Activated CD8-positive, alpha-beta memory T cell treated with anti-CD3 and anti-CD28 coated beads, Interleukin-2, amount 50 U/mL, for 4 hours (primary cell): Measurements from ENCODE around the gene TMEM135.
"Not testable (repeated sequence)": the region's sequence is repeated elsewhere in the genome, so short reads cannot be mapped to it uniquely, and the experiment has no call there.

Experiments used
- DNase-seq: peaks from one replicate; pipeline ENCODE4 v3.0.0-alpha.2; 2020

TMEM135 gene

GRCh38 chr11:87081358-87081757 lies 43.6 kb downstream of the TMEM135 start:
- DNase-seq, result no peak

GRCh38 chr11:87082590-87082989 lies 44.9 kb downstream of the TMEM135 start:
- no peak for DNase-seq

GRCh38 chr11:87083029-87083428 lies 45.3 kb downstream of the TMEM135 start:
- no peak for DNase-seq

- no peak for DNase-seq
Observed at GRCh38 chr11:87092159-87092558, 54.4 kb downstream of the TMEM135 start.

GRCh38 chr11:87092567-87092966 lies 54.8 kb downstream of the TMEM135 start:
- DNase-seq, result no peak

GRCh38 chr11:87097582-87097981 lies 59.8 kb downstream of the TMEM135 start:
- no peak for DNase-seq

GRCh38 chr11:87101956-87102580 lies 64.3 kb downstream of the TMEM135 start:
- DNase-seq, result no peak

GRCh38 chr11:87105826-87106225 lies 68.1 kb downstream of the TMEM135 start:
- DNase-seq, result not testable (repeated sequence)

GRCh38 chr11:87107379-87107778 lies 69.6 kb downstream of the TMEM135 start:
- DNase-seq, result not testable (repeated sequence)

GRCh38 chr11:87110443-87111131 lies 72.9 kb downstream of the TMEM135 start:
- DNase-seq, result no peak

GRCh38 chr11:87114093-87114492 lies 76.4 kb downstream of the TMEM135 start:
- no peak for DNase-seq

GRCh38 chr11:87116185-87116584 lies 78.5 kb downstream of the TMEM135 start:
- no peak for DNase-seq

GRCh38 chr11:87120937-87121336 lies 83.2 kb downstream of the TMEM135 start:
- no peak for DNase-seq

- no peak for DNase-seq
Observed at GRCh38 chr11:87122852-87123251, 85.1 kb downstream of the TMEM135 start.

GRCh38 chr11:87125257-87125656 lies 87.5 kb downstream of the TMEM135 start:
- no peak for DNase-seq

- no peak for DNase-seq
Observed at GRCh38 chr11:87127101-87127500, 89.4 kb downstream of the TMEM135 start.

- no peak for DNase-seq
Observed at GRCh38 chr11:87128372-87128771, 90.6 kb downstream of the TMEM135 start.

GRCh38 chr11:87134524-87135106 lies 96.9 kb downstream of the TMEM135 start:
- no peak for DNase-seq

GRCh38 chr11:87136236-87136635 lies 98.5 kb downstream of the TMEM135 start:
- no peak for DNase-seq

GRCh38 chr11:87137711-87138110 lies 100.0 kb downstream of the TMEM135 start:
- DNase-seq, result no peak

GRCh38 chr11:87139475-87139874 lies 101.7 kb downstream of the TMEM135 start:
- DNase-seq, result no peak

GRCh38 chr11:87141322-87141721 lies 103.6 kb downstream of the TMEM135 start:
- no peak for DNase-seq

- DNase-seq, result no peak
Observed at GRCh38 chr11:87141980-87142514, 104.3 kb downstream of the TMEM135 start.

GRCh38 chr11:87142594-87142993 lies 104.9 kb downstream of the TMEM135 start:
- DNase-seq, result no peak
